SKM-1 (cell line): Measurements from ENCODE around the gene ZNF367.
"Not testable (repeated sequence)": the region's sequence is repeated elsewhere in the genome, so short reads cannot be mapped to it uniquely, and the experiment has no call there.

Experiments
- DNase-seq: peaks from one replicate; lab custom pipeline; 2025; ENCODE audit not compliant: unreplicated experiment; lab: John Stamatoyannopoulos, UW

The ZNF367 gene

GRCh38 chr9:96400132-96400910, 17.8 kb downstream of the ZNF367 start:
- no peak for DNase-seq

GRCh38 chr9:96399325-96399633, 18.9 kb downstream of the ZNF367 start:
- DNase-seq, result no peak

- DNase-seq, result no peak
Measured at GRCh38 chr9:96398582-96399324, 19.4 kb downstream of the ZNF367 start.

GRCh38 chr9:96395964-96396363, 22.2 kb downstream of the ZNF367 start:
- DNase-seq, result no peak

GRCh38 chr9:96394832-96395496, 23.2 kb downstream of the ZNF367 start:
- no peak for DNase-seq

GRCh38 chr9:96392263-96392662, 25.9 kb downstream of the ZNF367 start:
- DNase-seq, result no peak

- DNase-seq, result no peak
Measured at GRCh38 chr9:96391021-96391765, 27.0 kb downstream of the ZNF367 start.

GRCh38 chr9:96388144-96388543, 30.0 kb downstream of the ZNF367 start:
- DNase-seq, result no peak

GRCh38 chr9:96386157-96386556, 32.0 kb downstream of the ZNF367 start:
- DNase-seq, result no peak

- DNase-seq, result no peak
Measured at GRCh38 chr9:96383165-96383942, 34.8 kb downstream of the ZNF367 start, which contains the start of gene SLC35D2. TSS of gene SLC35D2 (minus strand) at chr9:96383711. CDS start at chr9:96383634, 77 bp downstream.

GRCh38 chr9:96382839-96383164, 35.4 kb downstream of the ZNF367 start:
- DNase-seq, result no peak

- DNase-seq, result no peak
Measured at GRCh38 chr9:96382175-96382574, 36.0 kb downstream of the ZNF367 start.

- no peak for DNase-seq
Measured at GRCh38 chr9:96381696-96382095, 36.5 kb downstream of the ZNF367 start.

- no peak for DNase-seq
Measured at GRCh38 chr9:96381125-96381524, 37.0 kb downstream of the ZNF367 start.

- no peak for DNase-seq
Measured at GRCh38 chr9:96379461-96379860, 38.7 kb downstream of the ZNF367 start.

- DNase-seq, result no peak
Measured at GRCh38 chr9:96378187-96378586, 40.0 kb downstream of the ZNF367 start.

GRCh38 chr9:96376891-96377874, 41.0 kb downstream of the ZNF367 start:
- DNase-seq, result no peak

- DNase-seq, result not testable (repeated sequence)
Measured at GRCh38 chr9:96375507-96375906, 42.7 kb downstream of the ZNF367 start.

- DNase-seq, result no peak
Measured at GRCh38 chr9:96367943-96368342, 50.2 kb downstream of the ZNF367 start.
